Left ventricle myocardium superior (tissue), 1 donor: ENCODE results near the gene OR1E1. TPM values are rescaled to one million over a fixed set of nuclear protein-coding genes. Genes with fewer than 3 reads are reported as not detected.

Experiments
- total RNA-seq: library from RNA; stranded (reverse); fragmentation: NEBNext Ultra II Directional; extraction: Animal tissue kit (Norgen Biotek cat#: 25700); gene quantifications from one replicate; pipeline ENCODE4 v1.2.1, GENCODE V29; 2021
- donor health status: DM: no; HTN: yes; CAD: no; lungs with severe emphysema.

Gene OR1E1
- total RNA-seq, 1 donor from 2014 or later = not detected

Other genes with a start within 250 kb of the OR1E1 start
- gene OR1A2, start 200.9 kb downstream of the OR1E1 start, total RNA-seq = not detected
- not detected for gene OR1A1, start 190.7 kb downstream of the OR1E1 start, total RNA-seq
- gene OR3A1, start 100.0 kb downstream of the OR1E1 start, total RNA-seq = not detected
- not detected for gene OR3A2, start 12.1 kb downstream of the OR1E1 start, total RNA-seq
- not detected for gene OR3A3, start 13.0 kb upstream of the OR1E1 start, total RNA-seq
- not detected for gene OR1E2, start 35.4 kb upstream of the OR1E1 start, total RNA-seq
- gene SPATA22, start 73.4 kb upstream of the OR1E1 start, total RNA-seq = 0.50 TPM
- gene ASPA, start 77.6 kb upstream of the OR1E1 start, total RNA-seq = 3.7 TPM
- gene TRPV3, start 159.4 kb upstream of the OR1E1 start, total RNA-seq = 1.3 TPM
- gene TRPV1, start 211.0 kb upstream of the OR1E1 start, total RNA-seq = 3.5 TPM
- gene SHPK, start 237.8 kb upstream of the OR1E1 start, total RNA-seq = 5.1 TPM
- gene CTNS, start 238.3 kb upstream of the OR1E1 start, total RNA-seq = 7.1 TPM